H4 (cell line): ENCODE measurements around the gene PUM1. TPM values are rescaled to one million over a fixed set of nuclear protein-coding genes. Genes with fewer than 3 reads are reported as not detected.

ENCODE experiments used
- DNase-seq: peaks from one replicate; pipeline ENCODE4 v3.0.0-alpha.2; 2015; ENCODE audit warnings: low spot score
- total RNA-seq: library from RNA; depleted of rRNA; stranded (reverse); fragments of >200 nt; shearing (Covaris generic); gene quantifications from 2 replicates; pipeline ENCODE4 v1.2.3, GENCODE V29; 2014

Gene PUM1
- total RNA-seq, 1 experiment from 2014 or later = 31.7 TPM

DNA sequence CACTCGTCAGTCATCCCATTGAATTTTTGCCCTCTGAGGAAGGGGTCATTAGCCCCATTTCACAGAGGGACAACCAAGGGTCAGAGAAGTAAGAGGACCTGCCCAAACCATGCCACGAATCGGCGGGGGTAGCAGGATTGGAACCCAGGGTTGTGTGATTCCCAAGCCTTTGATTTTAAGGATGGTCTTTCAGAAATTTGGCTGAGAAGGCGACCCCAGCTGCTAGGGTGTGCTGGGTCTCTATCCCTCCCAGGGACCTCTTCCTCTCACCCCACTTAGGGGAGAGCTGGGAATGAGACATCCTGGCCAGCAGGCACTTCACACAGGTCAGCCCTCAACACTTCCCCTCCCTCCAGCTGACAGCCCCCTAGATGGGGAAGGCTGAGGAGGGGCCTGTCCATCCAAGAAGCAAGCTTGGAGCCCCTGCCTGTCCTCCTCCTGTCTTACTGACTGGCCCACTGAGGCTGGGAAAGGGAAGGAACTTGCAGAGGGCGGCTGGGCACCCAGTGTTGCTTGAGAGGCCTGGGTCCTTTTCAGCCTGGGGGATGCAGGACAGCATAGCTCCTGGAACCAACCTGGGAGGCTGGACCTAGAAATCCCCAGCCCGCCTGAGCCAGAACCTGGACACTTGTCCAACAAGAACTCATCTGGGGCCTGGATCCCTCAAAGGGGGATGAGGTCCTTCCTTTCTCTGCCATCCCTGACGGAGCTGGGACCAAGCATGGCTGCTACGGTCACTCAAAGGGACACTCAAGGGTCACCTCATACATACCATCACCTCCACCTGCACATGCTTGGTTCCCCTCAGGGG is 158.7 kb downstream of the PUM1 start:
- DNase-seq = no peak

DNA sequence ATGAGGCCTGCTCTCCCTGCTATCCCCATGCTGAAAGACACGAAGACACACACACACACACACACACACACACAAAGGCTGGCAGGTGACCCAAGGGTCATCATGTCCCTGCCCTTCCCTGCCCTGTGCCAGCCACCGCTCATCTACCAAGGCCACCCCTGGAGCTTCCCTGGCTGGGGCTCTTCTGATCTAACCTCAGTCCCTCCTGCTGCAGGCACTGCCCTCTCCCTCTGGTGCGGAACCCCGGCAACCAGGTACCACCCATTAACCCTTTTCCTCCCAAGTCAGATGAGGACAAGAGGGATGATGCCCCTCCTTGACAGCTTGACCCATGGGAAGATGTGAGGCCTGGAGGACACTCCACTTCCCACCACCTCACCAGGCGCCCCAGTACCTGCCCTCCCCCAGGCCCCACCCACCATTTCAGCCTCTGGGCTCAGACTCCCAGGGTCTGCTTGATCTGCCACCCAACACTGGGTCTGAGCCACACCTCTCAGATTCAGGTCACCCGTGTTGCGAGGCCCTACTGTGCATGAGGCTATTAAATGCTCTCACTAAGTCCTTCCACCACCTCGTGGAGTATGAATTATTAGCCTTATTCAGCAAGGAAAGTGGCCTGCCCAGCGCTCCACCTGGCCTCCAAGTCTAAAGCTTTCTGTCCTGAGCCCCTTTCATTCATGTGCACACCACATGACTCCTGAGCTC is 159.4 kb downstream of the PUM1 start:
- DNase-seq = no peak

DNA sequence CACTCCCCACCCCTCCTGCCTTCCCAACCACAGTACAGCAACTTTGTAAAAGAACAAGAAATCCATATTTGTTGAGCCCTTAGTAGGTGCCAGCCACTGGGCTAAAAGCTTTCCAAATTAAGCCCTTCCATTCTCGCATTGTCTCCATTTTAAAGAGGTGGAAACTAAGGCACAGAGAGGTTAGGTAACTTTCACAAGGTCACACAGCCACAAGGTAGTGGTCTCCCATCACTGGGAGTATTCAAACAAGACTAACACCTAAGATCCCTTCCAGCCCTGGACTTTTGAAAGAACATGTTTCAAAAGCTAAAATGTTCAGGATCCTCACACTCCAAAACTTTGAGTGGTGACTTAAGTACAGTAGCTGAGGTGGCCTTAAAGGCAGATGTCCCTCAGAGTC is 160.1 kb downstream of the PUM1 start:
- no peak for DNase-seq

DNA sequence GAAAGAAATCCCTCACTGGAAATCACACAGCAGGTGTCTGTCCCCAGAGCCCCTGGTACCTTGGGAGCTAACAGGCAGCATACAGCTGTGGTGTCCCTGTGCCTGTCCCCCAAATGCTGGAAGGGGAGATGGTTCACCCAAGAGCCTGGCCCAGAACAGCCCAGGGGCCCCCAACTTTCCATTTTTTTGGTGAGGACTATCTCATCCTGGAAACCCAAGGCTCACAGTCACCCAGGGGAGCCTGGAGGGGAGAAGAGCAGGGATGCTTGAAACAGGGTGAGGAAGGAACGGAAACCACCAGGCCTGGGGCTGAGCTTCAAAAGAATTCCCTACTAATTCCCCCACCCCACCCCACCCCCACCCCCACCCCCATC is 160.6 kb downstream of the PUM1 start:
- DNase-seq = no peak

GRCh38 chr1:30904191-30904961 is 161.1 kb downstream of the PUM1 start:
- DNase-seq = no peak

- no peak for DNase-seq
These were observed 162.0 kb downstream of the PUM1 start for GRCh38 chr1:30903343-30904034.

DNA sequence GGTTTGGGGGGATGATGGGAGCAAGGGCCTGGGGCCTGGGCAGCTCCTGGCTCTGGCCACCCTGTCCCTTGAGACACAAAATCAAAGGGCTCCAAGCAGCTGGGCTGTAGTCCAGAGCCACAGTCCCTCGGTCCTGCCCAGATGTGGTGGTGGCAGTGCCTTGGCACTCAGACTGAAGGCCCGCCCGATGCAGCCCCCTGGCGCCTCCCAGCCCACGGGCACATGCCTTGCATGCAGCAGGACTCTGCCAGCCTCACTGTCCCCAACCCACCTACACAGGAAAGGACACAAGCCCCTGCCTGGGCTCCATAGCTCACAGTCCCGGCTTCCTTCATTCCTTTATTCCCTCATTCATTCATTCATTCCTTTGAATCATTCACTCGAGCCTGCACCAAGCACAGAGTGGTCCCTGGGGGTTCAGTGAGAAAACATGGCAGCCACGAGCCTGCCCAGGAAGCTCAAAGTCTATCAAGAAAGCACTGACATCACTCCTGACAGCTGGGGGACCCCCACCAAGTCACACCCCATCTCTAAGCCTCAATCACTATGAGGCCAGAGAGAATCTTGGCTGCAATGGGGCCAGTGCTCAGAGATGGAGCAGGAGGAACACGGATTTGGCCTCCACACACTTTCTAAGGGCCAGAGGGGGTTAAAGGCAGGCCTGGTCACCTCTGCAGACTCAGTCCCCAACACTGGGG is 162.8 kb downstream of the PUM1 start:
- no peak for DNase-seq

GRCh38 chr1:30901798-30902581 is 163.5 kb downstream of the PUM1 start:
- DNase-seq = peak; percentile 43

DNA sequence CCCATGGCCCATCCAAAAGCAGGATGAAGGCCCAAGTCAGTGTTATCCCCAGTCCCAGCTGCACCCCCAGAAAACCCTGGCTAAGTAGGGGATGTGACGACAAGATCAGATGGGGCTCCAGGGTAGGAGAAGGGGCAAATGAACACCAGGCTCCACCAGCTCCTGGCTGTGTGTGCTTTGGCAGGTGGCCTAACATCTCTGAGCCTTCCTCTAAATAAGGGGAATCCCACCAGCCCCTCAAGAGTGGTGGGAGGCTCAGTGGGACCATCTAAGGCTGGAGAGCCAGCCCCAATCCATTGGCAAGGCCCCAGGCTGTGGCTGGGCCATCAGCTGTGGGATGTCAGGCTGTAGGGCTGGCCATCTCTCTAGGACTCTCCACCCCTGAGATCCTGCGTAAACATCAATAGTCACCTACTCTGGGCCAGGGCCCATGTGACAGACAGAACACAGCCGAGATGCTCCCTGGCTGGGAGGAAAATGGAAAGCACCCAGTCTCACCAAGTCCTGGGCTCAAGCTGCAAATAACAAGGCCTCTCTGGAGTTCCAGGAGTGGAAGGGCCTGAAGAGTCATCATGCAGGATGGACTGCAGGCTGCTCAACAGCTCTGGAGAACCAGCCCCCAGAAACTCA is 164.5 kb downstream of the PUM1 start:
- no peak for DNase-seq

GRCh38 chr1:30900486-30900885 is 165.0 kb downstream of the PUM1 start:
- no peak for DNase-seq

DNA sequence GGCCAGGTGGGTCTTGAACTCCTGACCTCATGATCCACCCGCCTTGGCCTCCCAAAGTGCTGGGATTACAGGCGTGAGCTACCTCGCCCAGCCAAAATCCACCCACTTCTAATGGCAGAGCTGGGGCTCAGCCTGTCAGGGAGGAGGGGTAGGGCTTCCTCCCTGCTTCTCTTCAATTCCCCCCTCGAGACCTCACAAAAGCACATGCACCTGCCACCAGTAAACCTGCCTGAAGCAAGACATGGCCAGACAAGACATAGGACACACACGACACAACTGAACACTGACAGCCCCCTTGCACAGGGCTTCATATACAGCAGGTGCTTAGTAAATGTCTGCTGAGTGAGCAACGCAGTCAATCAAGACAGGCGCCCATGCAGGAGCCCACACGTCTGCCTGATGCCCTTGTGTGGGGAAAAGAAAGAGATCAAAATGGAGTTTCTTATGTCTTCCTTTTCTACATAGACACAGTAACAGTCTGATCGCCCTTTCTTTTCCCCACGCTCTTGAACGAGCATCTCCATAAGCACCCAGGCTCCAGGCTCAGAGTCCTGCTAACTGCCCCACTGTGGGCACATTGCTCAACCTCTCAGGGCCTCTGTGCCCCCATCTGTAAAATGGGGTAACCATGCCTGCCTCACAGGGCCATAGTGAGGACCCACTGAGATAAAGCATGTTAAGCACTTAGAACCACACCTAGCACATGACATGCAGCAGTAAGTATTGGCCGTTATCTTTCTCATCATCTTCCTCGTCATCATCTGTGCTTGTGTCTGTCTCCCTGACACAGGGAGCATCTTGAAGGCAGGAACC is 165.7 kb downstream of the PUM1 start:
- DNase-seq = no peak

DNA sequence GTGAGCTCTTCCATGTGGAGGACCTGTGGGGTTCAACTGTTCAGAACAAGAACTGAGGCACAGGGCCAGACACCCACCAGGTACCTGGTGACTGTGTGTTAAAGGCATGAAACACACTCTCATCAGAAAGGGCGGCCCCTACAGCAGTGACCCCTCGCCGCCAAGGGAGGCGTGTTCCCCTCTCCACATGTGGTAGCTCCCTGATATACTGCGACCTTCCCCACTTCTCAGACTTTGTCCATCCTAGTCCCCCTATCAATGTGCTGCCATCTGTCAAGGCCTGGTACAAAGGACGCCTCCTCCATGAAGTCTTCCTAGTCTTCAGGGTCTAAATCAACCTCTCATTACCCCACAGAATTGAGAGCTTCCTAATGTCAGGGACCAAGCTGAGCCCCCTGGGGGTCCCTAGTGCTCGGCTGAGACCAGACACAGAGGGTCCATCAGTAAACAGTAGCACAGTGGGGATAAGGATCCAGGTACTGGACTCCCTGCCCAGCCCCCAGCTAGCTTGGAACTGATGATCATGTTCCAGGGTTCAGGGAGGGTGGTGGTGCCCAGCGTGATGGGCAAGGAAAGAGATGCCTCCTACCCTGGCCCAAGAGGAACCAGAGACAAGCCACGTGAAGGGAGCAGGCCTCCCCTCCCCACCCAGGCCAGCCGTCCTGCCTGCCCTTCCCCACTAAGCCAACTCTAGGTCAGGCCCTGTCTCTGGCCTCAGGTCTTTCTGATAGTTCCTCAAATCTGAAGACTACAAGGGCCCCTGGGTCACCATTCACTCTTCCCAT is 167.3 kb downstream of the PUM1 start:
- no peak for DNase-seq

- no peak for DNase-seq
These were observed 168.6 kb downstream of the PUM1 start for GRCh38 chr1:30896905-30897304.

DNA sequence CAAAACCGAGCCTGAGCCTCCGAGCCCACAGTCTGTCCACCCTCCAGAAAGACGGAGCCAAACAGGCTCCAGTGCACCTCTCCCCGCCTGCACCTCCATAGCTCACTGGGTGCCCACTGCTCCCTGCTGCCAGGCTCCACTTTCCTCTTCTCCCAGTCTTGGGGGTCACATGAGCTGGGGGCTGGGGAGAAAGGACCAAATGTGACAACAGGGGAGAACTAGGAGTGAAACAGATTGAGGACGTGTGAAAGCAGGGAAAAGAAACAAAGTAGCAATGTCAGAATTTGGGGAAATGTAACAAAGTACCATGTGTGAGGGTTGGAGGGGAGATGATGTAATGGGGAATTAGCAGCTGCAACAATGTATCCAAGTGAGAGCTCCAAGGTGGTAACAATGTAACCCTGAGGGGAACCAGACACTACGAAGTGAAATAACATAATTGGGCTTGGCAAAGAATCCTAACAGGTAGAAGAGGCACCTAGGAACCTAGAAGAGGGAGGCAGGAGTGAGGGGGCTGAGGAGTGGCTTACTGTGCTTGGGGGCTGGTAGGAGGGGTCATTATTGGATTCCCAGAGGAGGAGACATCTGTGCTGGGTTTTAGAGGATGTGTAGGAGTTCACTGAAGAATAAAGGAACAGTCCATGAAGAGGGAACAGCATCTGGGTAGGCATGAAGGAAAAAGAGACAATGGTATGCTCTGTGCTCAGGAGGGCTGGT is 169.4 kb downstream of the PUM1 start:
- DNase-seq = no peak

- no peak for DNase-seq
These were observed 170.1 kb downstream of the PUM1 start for GRCh38 chr1:30895382-30895943.

GRCh38 chr1:30894508-30894973 is 171.0 kb downstream of the PUM1 start:
- no peak for DNase-seq
